ENCODE measurements around the gene TMEM233.
A peak's percentile ranks its signal among the peaks of the same experiment; 100 is the strongest.
"Not testable (repeated sequence)": the region's sequence is repeated elsewhere in the genome, so short reads cannot be mapped to it uniquely, and the experiment has no call there.

The TMEM233 gene

DNA sequence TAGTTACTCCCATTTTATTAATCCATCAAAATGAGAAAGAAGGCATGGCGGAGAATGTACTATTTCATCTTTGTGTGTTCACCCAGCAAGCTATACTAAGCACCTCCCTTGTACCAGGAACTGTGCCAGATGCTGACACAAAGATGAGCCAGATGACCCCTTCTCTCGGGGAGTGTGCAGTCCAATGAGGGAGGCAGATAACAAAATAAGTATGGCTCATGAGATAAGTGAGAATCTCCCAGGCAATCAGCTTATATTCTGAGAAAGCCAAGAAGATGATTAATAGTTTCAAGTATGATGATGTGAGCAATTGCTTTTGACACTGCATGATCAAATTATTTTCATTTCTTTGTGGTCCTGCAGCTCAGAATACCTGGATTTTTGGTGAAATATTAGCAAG lies 1.3 kb upstream of the TMEM233 start:
- no peak for ATAC-seq
- Mint-ChIP-seq H3K4me3 (no peak overlapping the region), H3K4me1 (peaks cover 17% of the 10 kb centered on the region), H3K27ac (no peak overlapping the region), H3K27me3 (peaks cover 69% of the 10 kb centered on the region), H3K9me3 (no peaks in the 10 kb centered on the region), H3K36me3 (ENCODE audit: low read depth) (peaks cover 2% of the 10 kb centered on the region)
- no peak for DNase-seq

DNA sequence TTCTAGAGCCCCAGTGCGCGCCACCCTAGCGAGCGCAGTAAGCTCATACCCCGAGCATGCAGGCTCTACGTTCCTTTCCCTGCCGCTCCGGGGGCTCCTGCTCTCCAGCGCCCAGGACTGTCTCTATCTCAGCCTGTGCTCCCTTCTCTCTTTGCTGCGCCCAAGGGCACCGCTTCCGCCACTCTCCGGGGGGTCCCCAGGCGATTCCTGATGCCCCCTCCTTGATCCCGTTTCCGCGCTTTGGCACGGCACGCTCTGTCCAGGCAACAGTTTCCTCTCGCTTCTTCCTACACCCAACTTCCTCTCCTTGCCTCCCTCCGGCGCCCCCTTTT lies 791 bp downstream of the TMEM233 start:
- H3K4me3 Mint-ChIP-seq, result no peak overlapping the region
- ATAC-seq (no peak), DNase-seq (no peak)
- H3K27me3 Mint-ChIP-seq, result peaks cover 74% of the 10 kb centered on the region
- H3K4me1 Mint-ChIP-seq, result peaks cover 17% of the 10 kb centered on the region
- H3K27ac Mint-ChIP-seq, result no peak overlapping the region
- H3K9me3 Mint-ChIP-seq, result no peaks in the 10 kb centered on the region
- peaks cover 2% of the 10 kb centered on the region for H3K36me3 Mint-ChIP-seq (ENCODE audit: low read depth)

DNA sequence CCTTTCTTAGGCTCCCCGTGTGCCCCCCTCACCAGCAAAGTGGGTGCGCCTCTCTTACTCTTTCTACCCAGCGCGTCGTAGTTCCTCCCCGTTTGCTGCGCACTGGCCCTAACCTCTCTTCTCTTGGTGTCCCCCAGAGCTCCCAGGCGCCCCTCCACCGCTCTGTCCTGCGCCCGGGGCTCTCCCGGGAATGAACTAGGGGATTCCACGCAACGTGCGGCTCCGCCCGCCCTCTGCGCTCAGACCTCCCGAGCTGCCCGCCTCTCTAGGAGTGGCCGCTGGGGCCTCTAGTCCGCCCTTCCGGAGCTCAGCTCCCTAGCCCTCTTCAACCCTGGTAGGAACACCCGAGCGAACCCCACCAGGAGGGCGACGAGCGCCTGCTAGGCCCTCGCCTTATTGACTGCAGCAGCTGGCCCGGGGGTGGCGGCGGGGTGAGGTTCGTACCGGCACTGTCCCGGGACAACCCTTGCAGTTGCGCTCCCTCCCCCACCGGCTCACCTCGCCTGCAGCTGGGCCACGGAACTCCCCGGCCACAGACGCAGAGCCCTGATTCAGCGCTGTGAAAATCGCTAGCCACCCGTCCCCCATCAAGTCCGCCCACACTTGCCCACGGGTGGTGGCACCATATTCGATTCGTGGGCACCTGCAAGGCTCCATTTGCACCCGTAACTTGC lies 1.3 kb downstream of the TMEM233 start:
- ATAC-seq (peak; percentile 10), DNase-seq (no peak)
- Mint-ChIP-seq H3K9me3 (no peaks in the 10 kb centered on the region), H3K4me3 (peak overlapping the region; percentile 25), H3K27me3 (peaks cover 79% of the 10 kb centered on the region), H3K27ac (no peak overlapping the region), H3K4me1 (peaks cover 17% of the 10 kb centered on the region), H3K36me3 (ENCODE audit: low read depth) (peaks cover 2% of the 10 kb centered on the region)

DNA sequence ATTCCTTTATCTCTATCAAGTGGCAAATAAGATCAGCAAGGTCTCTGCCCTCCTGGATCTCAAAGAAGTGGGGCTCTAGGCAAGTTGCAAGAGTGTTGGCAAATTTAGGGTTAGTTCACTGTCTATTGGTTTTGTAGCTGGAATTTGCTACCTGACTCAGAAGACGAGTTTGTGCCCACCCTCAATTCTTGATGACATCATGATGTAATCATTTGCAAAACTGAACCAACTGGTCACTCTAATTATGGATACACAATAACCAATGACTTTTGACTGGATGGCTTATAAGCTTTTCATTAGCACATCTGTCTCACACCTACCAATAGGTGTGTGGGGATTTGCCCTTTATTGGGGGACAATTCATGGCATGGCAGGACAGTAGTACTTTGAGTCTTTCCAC lies 4.6 kb downstream of the TMEM233 start:
- no peak for ATAC-seq
- H3K9me3 Mint-ChIP-seq, result no peaks in the 10 kb centered on the region
- H3K27ac Mint-ChIP-seq, result no peak overlapping the region
- no peak for DNase-seq
- peaks cover 17% of the 10 kb centered on the region for H3K4me1 Mint-ChIP-seq
- H3K36me3 Mint-ChIP-seq (ENCODE audit: low read depth), result peaks cover 2% of the 10 kb centered on the region
- H3K27me3 Mint-ChIP-seq, result peaks cover 70% of the 10 kb centered on the region
- no peak overlapping the region for H3K4me3 Mint-ChIP-seq

DNA sequence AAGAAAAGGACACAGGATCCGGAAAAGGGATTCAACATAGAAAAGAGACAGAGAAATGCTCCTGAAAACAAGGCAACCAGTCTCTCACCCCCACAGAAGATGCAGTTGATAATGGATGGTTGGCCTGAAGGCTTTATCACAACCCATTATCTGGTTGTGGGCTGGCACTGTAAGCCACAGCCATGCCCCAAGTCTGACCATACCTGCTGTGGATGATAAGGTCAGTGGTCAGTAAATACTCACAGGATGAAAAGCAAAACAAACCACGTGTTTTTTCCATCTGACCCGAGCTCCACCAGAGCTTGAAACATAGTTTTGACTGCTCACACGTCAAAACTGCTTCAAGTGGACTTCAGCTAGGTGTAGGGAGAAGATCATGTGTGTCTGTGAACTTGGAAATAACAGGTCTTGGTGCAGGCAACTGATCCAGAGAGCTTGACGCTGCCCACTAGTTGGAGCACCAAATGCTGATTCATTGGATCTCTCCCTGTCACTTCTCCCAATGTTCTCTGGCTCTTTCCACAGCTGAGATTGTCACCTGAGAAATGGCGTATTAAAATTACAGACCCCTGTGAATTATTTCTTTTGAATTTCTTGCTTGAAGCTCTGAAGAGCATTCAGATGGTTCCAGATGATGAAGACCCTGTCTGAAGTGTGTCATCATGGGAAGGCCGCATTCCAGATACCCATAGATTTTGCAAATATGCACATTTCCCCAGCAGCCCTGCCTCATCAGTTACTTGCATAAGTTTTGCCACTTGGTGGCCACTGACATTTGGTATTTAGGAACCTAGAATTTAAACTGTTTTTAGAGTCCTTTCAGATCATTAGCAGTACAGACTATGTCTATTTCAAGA lies 8.5 kb downstream of the TMEM233 start:
- no peak for DNase-seq
- H3K9me3 Mint-ChIP-seq, result no peaks in the 10 kb centered on the region
- no peak overlapping the region for H3K4me3 Mint-ChIP-seq
- H3K4me1 Mint-ChIP-seq, result no peaks in the 10 kb centered on the region
- no peak overlapping the region for H3K27ac Mint-ChIP-seq
- peaks cover 46% of the 10 kb centered on the region for H3K27me3 Mint-ChIP-seq
- H3K36me3 Mint-ChIP-seq (ENCODE audit: low read depth), result no peaks in the 10 kb centered on the region
- ATAC-seq, result no peak

DNA sequence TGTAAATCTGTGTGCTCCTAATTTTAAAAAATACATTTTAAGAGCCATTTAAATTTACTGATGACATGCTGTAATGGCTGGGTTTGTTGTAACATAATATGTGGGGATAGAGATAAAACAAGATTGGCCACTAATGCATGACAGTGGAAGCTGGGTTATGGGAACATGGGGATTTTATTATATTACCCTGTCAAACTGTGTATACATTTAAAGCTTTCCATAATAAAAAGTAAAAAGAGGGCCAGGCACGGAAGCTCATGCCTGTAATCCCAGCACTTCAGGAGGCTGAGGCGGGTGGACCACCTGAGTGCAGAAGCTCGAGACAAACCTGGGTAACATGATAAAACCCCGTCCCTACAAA lies 9.1 kb downstream of the TMEM233 start:
- DNase-seq, result no peak
- H3K9me3 Mint-ChIP-seq, result no peaks in the 10 kb centered on the region

DNA sequence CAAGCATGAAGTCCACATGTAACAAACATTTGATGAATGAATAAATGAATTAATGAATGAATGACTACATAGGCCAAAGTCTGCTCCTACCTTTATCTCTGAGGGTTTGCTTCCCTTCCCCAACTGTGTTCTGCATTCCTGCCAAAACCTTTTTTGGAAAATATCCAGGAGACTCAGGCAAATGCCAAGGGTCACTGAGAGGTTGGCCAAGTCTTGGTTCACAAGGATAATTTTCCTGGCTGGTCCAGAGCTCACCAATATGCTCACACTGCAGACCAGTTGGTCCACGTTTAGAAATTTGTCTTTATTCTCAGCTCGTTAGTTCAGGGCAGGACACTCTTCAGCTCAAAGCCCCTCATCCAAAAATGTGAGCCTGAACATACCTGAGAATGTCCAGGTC lies 10.2 kb downstream of the TMEM233 start:
- peaks cover 38% of the 10 kb centered on the region for H3K27me3 Mint-ChIP-seq
- no peaks in the 10 kb centered on the region for H3K36me3 Mint-ChIP-seq (ENCODE audit: low read depth)
- peaks cover 2% of the 10 kb centered on the region for H3K9me3 Mint-ChIP-seq
- ATAC-seq (no peak), DNase-seq (no peak)
- H3K27ac Mint-ChIP-seq, result no peak overlapping the region
- H3K4me1 Mint-ChIP-seq, result no peaks in the 10 kb centered on the region
- H3K4me3 Mint-ChIP-seq, result no peak overlapping the region

More for the DNA sequence above, 9.1 kb downstream of the TMEM233 start:
- H3K4me1 Mint-ChIP-seq, result no peaks in the 10 kb centered on the region
- peaks cover 42% of the 10 kb centered on the region for H3K27me3 Mint-ChIP-seq
- ATAC-seq, result no peak
- H3K4me3 Mint-ChIP-seq, result no peak overlapping the region
- no peak overlapping the region for H3K27ac Mint-ChIP-seq
- H3K36me3 Mint-ChIP-seq (ENCODE audit: low read depth), result no peaks in the 10 kb centered on the region

DNA sequence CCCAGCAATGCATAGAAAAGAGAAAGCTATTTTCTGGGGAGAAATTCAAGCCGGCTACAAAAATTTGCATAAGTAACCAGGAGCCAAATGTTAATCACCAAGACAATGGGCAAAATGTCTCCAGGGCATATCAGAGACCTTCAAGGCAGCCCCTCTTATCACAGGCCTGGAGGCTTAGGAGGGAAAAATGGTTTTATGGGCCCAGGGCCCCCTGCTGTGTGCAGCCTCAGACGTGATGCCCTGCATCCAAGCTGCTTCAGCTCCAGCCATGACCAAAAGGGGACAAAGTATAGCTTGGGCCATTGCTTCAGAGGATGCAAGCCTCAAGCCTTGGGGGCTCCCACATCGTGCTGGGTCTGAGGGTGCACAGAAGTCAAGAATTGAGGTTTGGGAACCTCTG lies 15.8 kb downstream of the TMEM233 start:
- ATAC-seq, result no peak
- H3K36me3 Mint-ChIP-seq (ENCODE audit: low read depth), result no peaks in the 10 kb centered on the region

DNA sequence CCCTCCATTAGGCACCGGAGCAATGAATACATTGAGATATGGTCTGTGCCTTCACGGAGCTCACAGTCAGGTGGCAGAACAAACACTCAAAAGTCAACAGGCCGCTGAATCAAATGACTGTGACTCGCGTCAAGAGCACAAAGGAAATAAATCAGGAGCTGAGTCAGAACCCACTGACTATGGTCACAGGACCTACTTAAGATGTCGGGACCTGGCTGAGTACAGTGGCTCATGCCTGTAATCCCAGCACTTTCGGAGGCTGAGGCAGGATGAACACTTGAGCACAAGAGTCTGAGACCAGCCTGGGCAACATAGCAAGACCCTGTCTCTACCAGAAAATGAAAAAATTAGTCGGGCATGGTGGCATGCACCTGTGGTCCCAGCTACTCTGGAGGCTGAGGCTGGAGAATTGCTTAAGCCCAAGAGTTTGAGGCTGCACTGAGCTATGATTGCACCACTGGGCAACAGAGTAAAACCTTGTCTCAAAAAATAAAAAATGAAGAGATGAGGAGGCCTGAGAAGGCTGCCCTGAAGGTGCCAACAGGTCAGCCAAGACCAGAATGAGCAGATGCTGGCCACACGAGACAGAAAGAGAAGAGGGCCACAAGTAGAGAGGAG lies 19.9 kb downstream of the TMEM233 start:
- no peak overlapping the region for H3K27ac Mint-ChIP-seq
- peaks cover 22% of the 10 kb centered on the region for H3K9me3 Mint-ChIP-seq
- peaks cover 8% of the 10 kb centered on the region for H3K27me3 Mint-ChIP-seq
- ATAC-seq (no peak), DNase-seq (no peak)
- H3K36me3 Mint-ChIP-seq (ENCODE audit: low read depth), result no peaks in the 10 kb centered on the region
- H3K4me1 Mint-ChIP-seq, result no peaks in the 10 kb centered on the region
- no peak overlapping the region for H3K4me3 Mint-ChIP-seq

More for the DNA sequence above, 15.8 kb downstream of the TMEM233 start:
- Mint-ChIP-seq H3K4me3 (no peak overlapping the region), H3K9me3 (peaks cover 17% of the 10 kb centered on the region), H3K27ac (no peak overlapping the region), H3K27me3 (peaks cover 21% of the 10 kb centered on the region), H3K4me1 (no peaks in the 10 kb centered on the region)
- DNase-seq, result no peak

DNA sequence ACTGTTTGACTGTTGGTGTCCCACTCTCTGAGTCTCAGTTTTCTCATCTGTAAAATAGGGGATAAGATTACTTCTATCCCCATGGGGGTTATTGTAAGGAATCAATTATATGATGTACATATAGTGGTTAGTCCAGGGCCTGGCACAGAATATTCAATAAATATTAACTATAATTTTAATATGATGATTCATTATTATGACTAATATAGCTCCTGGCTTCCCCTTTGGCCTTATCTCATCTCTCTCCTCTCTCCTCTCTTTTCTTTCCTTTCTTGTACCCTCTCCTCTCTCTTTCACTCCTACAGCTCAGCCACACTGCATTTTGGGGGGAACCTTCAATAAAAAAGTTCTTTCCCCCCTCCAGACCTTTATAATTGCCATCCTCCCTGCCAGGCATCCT lies 21.1 kb downstream of the TMEM233 start:
- ATAC-seq, result no peak
- Mint-ChIP-seq H3K36me3 (ENCODE audit: low read depth) (peaks cover 5% of the 10 kb centered on the region), H3K9me3 (peaks cover 23% of the 10 kb centered on the region), H3K27me3 (peaks cover 5% of the 10 kb centered on the region), H3K27ac (no peak overlapping the region), H3K4me1 (no peaks in the 10 kb centered on the region), H3K4me3 (no peak overlapping the region)
- DNase-seq, result no peak

DNA sequence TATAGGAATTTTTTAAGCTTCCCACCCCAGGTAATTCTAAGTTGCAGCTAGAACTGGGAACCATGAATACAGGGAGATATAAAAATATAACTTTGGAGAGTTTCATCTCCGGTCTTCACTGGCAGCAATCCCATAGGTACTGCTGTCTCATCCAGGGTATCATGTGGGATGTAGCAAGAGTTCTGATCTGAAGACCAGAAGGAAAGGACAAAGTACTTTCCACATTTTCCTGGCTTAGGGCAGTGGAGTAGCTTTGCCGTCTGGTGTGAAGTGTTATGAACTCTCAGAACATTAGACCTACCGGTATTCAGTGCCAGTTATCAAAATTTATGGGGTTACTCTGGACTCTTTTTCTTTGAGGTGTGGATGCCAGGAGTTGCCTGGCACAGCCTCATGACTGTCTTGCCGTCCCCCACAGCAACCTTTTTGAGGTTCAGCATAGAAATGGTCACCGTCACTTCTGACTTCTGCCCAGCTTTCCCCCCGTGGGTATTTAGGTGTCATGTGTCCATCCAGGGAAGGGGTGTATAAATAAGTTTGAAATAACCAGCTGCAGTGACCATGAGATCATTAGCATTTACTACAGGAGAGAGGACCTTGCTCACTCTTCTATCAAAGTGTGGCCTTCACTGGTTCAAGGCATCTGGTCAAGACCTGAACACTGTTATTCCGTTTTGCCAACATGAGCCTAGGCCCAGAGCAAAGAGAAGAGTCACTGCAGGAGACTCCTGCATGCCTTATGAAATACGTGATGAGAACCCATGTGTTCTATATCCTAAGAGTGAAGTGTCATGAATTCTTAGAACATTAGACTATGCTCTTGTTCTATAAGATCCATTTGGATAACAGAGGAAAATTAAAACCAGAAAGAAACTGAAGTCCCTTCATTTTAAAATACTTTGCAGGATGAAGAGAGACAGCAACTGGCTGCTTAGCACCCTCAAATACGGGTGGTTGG lies 22.2 kb downstream of the TMEM233 start:
- Mint-ChIP-seq H3K36me3 (ENCODE audit: low read depth) (peaks cover 5% of the 10 kb centered on the region), H3K27me3 (peaks cover 9% of the 10 kb centered on the region), H3K27ac (no peak overlapping the region), H3K4me1 (no peaks in the 10 kb centered on the region), H3K9me3 (peaks cover 15% of the 10 kb centered on the region), H3K4me3 (no peak overlapping the region)
- no peak for DNase-seq
- no peak for ATAC-seq

DNA sequence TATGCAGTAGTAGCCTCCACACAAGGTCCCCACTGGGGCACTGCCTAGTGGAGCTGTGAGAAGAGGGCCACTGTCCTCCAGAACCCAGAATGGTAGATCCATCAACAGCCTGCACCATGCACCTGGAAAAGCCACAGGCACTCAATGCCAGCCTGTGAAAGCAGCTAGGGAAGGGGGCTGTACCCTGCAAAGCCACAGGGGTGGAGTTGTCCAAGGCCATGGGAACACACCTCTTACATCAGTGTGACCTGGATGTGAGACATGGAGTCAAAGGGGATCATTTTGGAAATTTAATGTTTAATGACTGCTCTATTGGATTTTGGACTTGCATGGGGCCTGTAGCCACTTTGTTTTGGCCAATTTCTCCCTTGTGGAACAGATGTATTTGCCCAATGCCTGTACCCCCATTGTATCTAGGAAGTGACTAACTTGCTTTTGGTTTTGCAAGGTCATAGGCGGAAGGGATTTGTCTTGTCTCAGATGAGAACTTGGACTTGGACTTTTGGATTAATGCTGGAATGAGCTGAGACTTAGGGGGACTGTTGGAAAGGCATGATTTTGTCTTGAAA lies 24.8 kb downstream of the TMEM233 start:
- not testable (repeated sequence) for H3K36me3 Mint-ChIP-seq (ENCODE audit: low read depth)

DNA sequence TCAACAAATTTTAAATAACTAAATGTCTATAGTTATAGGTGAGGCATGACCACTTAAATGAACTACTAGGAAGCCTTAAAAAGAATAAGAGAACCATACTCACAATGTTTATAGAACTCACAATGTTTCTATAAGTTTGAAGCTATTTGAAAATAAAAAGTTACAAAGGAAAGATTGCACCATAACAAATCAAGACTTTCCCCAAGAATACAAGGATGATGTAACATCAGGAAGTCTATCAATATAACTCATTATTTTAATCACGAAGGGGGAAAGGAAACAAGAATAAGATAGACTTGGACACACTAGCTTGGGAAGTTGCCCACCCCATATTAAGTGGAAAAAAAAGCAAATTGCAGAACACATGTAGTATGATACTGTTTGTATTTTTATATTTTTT lies 26.9 kb downstream of the TMEM233 start:
- DNase-seq (no peak), ATAC-seq (no peak)
- H3K4me3 Mint-ChIP-seq, result no peak overlapping the region
- H3K4me1 Mint-ChIP-seq, result no peaks in the 10 kb centered on the region
- no peak overlapping the region for H3K27ac Mint-ChIP-seq
- H3K9me3 Mint-ChIP-seq, result peaks cover 13% of the 10 kb centered on the region
- peaks cover 8% of the 10 kb centered on the region for H3K27me3 Mint-ChIP-seq
- peaks cover 5% of the 10 kb centered on the region for H3K36me3 Mint-ChIP-seq (ENCODE audit: low read depth)

More for the DNA sequence above, 24.8 kb downstream of the TMEM233 start:
- ATAC-seq, H3K4me1 Mint-ChIP-seq, H3K27ac Mint-ChIP-seq, H3K4me3 Mint-ChIP-seq, DNase-seq: not testable (repeated sequence)
- peaks cover 12% of the 10 kb centered on the region for H3K27me3 Mint-ChIP-seq
- H3K9me3 Mint-ChIP-seq, result peaks cover 13% of the 10 kb centered on the region

DNA sequence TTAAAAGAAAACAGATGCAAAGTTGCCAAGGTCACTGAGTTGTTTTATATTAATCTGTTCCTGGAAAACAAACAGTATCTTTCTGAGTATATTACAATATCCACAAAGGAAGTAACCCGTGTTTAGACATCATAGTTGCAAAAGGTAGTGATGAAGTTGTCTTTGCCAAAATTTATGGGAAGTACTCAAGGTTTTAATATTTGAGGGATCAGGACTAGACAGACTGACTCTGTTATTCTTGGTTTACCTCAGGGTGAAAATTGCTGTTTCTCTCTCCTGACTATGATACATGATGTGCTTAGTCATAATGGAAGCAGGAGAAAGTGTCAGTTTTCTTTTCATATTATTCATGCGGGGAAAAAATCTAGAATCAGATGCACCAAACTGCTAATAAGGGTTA lies 28.3 kb downstream of the TMEM233 start:
- peaks cover 13% of the 10 kb centered on the region for H3K9me3 Mint-ChIP-seq
- peaks cover 5% of the 10 kb centered on the region for H3K36me3 Mint-ChIP-seq (ENCODE audit: low read depth)
- no peak overlapping the region for H3K27ac Mint-ChIP-seq
- no peak for DNase-seq
- H3K4me3 Mint-ChIP-seq, result no peak overlapping the region
- ATAC-seq, result no peak
- H3K27me3 Mint-ChIP-seq, result peaks cover 8% of the 10 kb centered on the region
- no peaks in the 10 kb centered on the region for H3K4me1 Mint-ChIP-seq
